HEK293T (cell line): ENCODE results near the gene CELA2A.

Experiments
- BHLHE40 ChIP-seq: fragments of 450-650 bp; IDR thresholded peaks from 2 replicates; pipeline ENCODE4 v1.6.1; 2016; ENCODE audit warnings: mild to moderate bottlenecking, moderate library complexity, borderline replicate concordance
- CTBP1 ChIP-seq: fragments of 450-650 bp; IDR thresholded peaks from 2 replicates; pipeline ENCODE4 v1.6.1; 2016; ENCODE audit warnings: borderline replicate concordance
- ELF4 ChIP-seq: fragments of 450-650 bp; IDR thresholded peaks from 2 replicates; pipeline ENCODE4 v1.6.1; 2017; ENCODE audit warnings: antibody characterized with exemption
- FOXK2 ChIP-seq: fragments of 450-650 bp; IDR thresholded peaks from 2 replicates; pipeline ENCODE4 v1.6.1; 2016; ENCODE audit warnings: mild to moderate bottlenecking
- FOXM1 ChIP-seq: fragments of 450-650 bp; IDR thresholded peaks from 2 replicates; pipeline ENCODE4 v1.6.1; 2017; ENCODE audit warnings: mild to moderate bottlenecking, borderline replicate concordance
- LEF1 ChIP-seq: fragments of 450-650 bp; IDR thresholded peaks from 2 replicates; pipeline ENCODE4 v1.6.1; 2017; ENCODE audit warnings: mild to moderate bottlenecking, borderline replicate concordance
- NFRKB ChIP-seq: fragments of 450-650 bp; IDR thresholded peaks from 2 replicates; pipeline ENCODE4 v1.6.1; 2016; ENCODE audit warnings: mild to moderate bottlenecking, moderate library complexity
- SP1 ChIP-seq: fragments of 450-650 bp; IDR thresholded peaks from 2 replicates; pipeline ENCODE4 v1.6.1; 2017
- SUZ12 ChIP-seq: fragments of 450-650 bp; IDR thresholded peaks from 2 replicates; pipeline ENCODE4 v1.6.1; 2016; ENCODE audit warnings: mild to moderate bottlenecking
- TARDBP ChIP-seq: fragments of 450-650 bp; IDR thresholded peaks from 2 replicates; pipeline ENCODE4 v1.6.1; 2016
- ZNF384 ChIP-seq: fragments of 450-650 bp; IDR thresholded peaks from 2 replicates; pipeline ENCODE4 v1.6.1; 2016

- TF ChIP-seq SP1, result no peak
- no peak for TF ChIP-seq NFRKB
- no peak for TF ChIP-seq FOXM1
- TF ChIP-seq ZNF384, result no peak
- TF ChIP-seq BHLHE40, result no peak
- no peak for TF ChIP-seq ELF4
- no peak for TF ChIP-seq FOXK2
- TF ChIP-seq TARDBP, result no peak
- TF ChIP-seq LEF1, result no peak
- TF ChIP-seq SUZ12, result no peak
- no peak for TF ChIP-seq CTBP1
Measured at GRCh38 chr1:15506831-15507230, 50.3 kb downstream of the CELA2A start.
